Heart left ventricle (tissue), 13 donors: ENCODE data around the gene SIGLEC5.

Source experiments
- POLR2A ChIP-seq, 2 donors: fragments of 450-650 bp; IDR thresholded peaks; one replicate each; pipeline ENCODE4 v1.6.1; 2017; ENCODE audit warnings: antibody characterized with exemption in 2 of 2, mild to moderate bottlenecking in 2 of 2, moderate library complexity in 2 of 2
- TF ChIP-seq, protein P1 (sequence below), 12 donors: fragments of 200-600 bp; sonication (generic) in 4 of 12; IDR thresholded peaks; one replicate each; pipeline versions ENCODE4 v1.5.0 to v1.8.0; 2018 to 2022; ENCODE audit warnings: antibody characterized with exemption in 12 of 12, mild to moderate bottlenecking in 5 of 12
- donor health status: ischemic (EF 13 %, LVEDD 7.1; RV severe dilation, severe dysfunction).
- donor health status: DM: no; HTN: yes; CAD: no.
- donor health status: DM: no; HTN: no; CAD: no.
- donor health status: ischemic (EF 25% LVEDD 6.9; RV normal size, moderate dysfunction).
- donor health status: ischemic (EF 25% LVEDD 5.7; RV mildly dilated, moderate dysfunction).
- donor health status: ischemic (EF 35%, LVEDD 5.7; RV mildly dilated, moderate dysfunction).
- donor health status: nonischemic (EF 11% LVEDD 7.7; RV severe dilation, severe dysfunction).
- donor health status: DM: yes; HTN: yes; CAD: no.
- donor health status: PGD.
- donor health status: ischemic (EF 29% LVEDD 5.4; RV normal size, mild dysfunction).
- donor health status: nonischemic (EF 23%, LVEDD 6.1; RV moderate dilation, normal function).

DNA sequence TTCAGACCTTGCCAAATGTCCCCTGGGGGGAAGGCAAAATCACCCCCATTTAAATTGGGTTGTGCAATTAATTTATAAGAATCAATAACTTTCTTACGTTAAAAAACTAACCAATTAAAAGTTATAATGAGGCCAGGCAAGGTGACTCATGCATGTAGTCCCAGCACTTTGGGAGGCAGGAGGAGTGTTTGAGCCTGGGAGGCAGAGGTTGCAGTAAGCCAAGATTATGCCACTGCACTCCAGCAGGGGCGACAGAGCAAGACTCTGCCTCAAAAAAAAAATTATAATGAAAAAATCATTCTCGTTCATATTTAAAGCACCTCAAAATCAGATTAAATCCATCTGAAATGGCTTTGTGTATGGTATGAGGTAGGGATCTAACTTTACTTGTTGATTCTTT lies 34.8 kb upstream of the SIGLEC5 start:
- TF ChIP-seq POLR2A (IDR thresholded peaks at IDR 0.05): no peak
- TF ChIP-seq, protein P1, sequence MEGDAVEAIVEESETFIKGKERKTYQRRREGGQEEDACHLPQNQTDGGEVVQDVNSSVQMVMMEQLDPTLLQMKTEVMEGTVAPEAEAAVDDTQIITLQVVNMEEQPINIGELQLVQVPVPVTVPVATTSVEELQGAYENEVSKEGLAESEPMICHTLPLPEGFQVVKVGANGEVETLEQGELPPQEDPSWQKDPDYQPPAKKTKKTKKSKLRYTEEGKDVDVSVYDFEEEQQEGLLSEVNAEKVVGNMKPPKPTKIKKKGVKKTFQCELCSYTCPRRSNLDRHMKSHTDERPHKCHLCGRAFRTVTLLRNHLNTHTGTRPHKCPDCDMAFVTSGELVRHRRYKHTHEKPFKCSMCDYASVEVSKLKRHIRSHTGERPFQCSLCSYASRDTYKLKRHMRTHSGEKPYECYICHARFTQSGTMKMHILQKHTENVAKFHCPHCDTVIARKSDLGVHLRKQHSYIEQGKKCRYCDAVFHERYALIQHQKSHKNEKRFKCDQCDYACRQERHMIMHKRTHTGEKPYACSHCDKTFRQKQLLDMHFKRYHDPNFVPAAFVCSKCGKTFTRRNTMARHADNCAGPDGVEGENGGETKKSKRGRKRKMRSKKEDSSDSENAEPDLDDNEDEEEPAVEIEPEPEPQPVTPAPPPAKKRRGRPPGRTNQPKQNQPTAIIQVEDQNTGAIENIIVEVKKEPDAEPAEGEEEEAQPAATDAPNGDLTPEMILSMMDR (IDR thresholded peaks at IDR 0.05): peak in 1 of 12 donors; percentile 7
